CD4-positive, alpha-beta T cell treated with Interleukin-2 at 100 ng/mL for 4 hours (primary cell): ENCODE data around the gene LYL1.
A peak's percentile ranks its signal among the peaks of the same experiment; 100 is the strongest.
"Not testable (repeated sequence)": the region's sequence is repeated elsewhere in the genome, so short reads cannot be mapped to it uniquely, and the experiment has no call there.

Source experiments
- DNase-seq: peaks from one replicate; pipeline ENCODE4 v3.0.0-alpha.2; 2020; ENCODE audit warnings: low spot score

LYL1 gene

DNA sequence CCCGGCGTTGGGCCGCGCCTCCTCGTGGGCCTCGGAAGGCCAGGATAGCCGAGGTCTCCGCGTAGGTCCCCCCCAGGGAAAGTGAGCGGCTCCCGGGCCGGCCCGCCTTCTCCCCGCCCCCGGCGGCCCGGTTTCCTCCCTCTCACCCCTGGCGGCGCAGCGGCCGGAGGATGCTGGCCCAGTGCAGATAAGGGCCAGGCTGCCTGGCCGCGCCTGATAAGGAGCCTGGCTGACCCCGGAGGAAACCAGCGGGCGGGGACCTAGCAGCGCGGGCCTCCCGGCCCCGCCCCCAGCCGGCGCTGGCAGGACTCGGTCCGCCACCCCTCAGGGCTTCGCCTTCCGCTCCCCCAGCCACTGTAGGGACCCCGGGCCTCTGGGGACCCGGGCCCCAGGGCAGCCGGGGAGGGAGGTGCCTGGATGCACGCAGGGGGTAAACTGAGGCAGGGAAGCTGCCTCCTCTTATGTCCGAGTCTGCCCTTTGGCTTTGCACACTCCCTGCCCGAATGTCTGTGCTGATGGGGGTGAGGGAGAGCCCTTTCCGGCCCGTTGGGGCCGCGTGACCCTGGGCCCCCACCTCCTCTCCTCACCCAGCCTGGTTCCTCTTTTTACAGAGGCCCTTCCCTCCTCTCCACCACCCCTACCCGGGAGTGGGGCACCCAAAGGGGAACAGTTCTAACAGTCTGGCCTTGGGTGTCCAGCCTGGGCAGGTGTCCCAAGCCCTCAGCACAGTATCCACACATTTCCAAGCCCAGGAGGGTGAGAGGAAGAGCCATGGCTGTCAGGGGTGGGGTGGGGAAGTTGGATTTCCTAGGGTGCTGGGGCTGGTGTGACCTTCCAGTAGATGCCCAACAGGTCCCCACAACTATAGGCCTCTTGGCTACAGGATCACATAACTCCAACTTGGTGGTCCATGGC, at the start of gene LYL1:
Gene LYL1 (minus strand): TSS at position 193 of the 915 bp plus-strand sequence. CDS start 1,687 bp downstream, outside the sequence.
- DNase-seq: peak; percentile 20

DNA sequence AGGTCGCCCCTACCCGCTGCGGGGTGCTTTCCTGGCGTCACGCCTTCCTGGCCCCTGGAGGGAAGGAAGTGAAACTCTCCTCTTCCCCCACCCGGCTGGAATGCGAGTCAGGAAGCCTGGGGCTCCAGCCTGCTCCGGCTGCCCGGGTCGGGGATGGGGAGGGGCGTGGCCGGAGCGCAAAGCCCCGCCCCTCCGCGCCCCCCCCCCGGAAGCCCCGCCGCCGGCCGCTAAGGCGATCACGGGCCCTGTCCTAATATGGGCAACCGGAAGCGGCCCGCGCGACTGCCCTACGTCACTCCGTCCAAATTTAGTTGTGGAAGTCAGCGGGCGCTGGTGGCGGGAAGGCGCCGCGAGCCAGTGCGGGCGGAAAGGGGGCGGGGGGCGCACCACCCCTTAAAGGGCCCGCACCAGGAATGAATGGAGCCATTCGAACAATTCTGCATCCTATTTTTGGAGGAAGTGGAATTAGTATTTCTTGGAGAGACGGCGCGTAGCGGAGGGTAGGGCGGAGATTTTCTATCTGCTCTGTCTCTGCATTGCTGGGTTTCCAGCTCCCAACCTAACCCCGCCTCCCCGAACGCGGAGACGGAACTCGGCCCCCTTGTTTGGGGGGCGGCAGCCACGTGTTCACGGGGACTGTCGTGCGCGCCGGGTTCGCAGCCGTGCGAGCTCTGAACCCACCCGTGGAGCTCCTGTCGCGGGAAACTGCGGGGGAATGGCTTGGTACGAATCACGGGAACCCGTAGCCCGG, 49.1 kb upstream of the LYL1 start:
- peak; percentile 97 for DNase-seq

DNA sequence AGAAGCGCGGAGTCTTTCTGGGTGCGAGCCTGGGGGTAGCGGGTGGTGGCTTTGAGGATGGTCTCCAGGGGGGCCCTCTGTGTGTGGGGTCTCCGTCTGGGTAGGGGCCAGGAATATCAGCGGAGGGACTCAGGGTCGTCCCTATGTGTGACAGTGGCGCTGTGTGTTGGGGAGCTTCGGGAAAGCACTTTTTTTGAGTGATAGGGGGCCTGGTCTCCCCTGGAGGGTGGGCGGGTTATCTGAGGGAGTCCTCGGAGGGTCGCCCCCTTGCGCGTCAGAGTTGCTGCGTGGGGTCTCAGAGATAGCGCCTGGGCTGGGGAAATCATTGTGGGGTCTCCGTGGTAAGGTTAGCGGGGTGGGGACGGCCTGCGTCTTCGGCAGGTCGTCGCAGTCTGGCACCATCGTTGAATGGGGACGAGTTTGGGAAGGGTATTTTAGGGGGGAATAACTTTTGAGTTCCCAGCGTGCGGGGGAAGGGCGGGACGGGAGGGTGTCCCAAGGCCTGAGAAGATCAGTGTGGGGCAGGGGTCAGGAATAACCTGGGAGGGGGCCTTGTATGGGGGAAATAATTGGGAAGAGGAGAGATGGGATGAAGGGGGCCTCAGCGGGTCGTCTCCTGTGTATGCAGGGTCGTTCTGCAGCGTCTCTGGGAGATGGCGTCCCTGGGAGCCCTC, 48.4 kb upstream of the LYL1 start:
- DNase-seq: no peak

DNA sequence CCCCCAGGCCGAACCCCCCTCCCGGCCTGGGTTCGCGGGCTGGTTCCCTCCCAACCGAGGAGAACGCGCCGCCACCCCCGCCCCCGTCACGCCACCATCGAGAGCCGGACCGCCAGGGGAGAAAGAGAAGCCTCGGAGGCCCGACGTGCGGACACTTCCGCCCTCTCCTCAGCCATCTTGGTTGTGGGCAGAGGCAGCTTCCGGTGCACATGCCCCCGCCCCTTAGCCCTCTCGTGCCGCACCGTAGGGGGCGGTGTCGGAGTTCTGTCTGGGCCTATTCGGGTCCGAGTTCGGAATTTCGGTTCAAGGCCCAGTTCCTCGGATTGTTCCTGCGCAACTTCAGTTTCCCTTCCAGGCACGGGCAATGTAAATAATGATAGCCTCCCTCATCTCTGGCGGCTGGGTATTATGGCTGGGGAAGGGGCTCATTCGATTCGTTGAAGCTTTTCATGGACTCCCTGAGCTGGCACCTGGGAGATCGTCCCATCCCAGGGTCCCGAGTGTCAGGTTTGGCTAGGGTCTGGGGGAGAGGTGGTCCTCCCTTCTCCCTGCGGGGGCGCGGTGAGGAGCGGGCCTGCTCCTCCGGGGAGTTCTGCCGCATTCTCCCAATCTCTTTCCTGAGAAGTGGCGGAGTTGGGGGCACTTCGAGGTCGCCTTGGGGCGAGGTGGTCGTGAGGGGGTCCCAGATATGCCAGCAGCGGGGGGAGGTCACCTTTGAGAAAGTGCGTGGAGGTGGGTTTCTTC, 47.7 kb upstream of the LYL1 start, which contains the start of the genes IER2 and STX10:
Gene IER2 (plus strand): TSS at position 225 of the 744 bp plus-strand sequence. CDS start 2,776 bp downstream, outside the sequence.
Gene STX10 (minus strand): TSS at position 189 of the 744 bp plus-strand sequence. CDS start 202 bp downstream, outside the sequence.
- peak; percentile 95 for DNase-seq

DNA sequence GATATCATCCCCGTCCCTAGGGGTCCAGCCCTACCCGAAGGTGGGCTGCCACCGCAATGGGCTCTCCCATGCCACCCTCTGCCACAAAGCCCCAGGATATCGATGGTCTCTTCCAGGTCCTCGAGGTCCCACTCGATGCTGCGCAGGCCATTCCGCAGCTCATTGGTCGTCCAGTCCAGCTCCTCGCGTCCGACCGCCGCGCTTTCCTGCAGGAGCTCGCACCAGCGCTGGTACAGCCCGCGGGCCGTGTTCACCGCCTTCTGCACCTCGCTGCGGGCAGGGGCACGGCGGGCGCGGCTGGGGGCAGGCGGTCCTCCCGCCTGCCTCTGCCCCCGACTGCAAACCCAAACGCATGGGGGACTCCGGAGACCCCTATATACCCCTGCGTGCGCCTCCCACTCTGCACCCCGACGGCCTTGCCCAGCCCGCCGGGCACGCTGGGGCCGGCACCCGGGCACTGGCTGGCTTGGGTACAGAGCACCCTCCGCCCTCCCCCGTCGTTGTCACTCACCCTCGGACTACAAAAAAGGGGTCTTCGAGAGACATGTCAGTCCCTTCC, 47.0 kb upstream of the LYL1 start:
- no peak for DNase-seq

DNA sequence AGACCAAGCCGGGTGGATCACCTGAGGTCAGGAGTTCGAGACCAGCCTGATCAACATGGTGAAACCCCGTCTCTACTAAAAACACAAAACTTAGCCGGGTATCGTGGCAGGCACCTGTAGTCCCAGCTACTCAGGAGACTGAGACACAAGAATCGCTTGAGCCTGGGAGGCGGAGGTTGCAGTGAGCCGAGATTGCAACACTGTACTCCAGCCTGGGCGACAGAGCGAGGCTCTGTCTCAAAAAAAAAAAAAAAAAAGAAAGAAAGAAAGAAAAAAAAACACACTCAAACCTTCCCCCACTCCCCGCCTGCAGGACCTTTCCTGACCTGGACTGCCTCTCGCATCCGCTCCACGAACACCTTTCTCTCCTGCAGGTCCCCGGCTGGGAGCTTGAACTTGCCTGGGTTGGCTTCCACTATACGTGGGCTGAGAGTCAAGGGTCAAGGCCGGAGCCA, 46.5 kb upstream of the LYL1 start:
- not testable (repeated sequence) for DNase-seq

DNA sequence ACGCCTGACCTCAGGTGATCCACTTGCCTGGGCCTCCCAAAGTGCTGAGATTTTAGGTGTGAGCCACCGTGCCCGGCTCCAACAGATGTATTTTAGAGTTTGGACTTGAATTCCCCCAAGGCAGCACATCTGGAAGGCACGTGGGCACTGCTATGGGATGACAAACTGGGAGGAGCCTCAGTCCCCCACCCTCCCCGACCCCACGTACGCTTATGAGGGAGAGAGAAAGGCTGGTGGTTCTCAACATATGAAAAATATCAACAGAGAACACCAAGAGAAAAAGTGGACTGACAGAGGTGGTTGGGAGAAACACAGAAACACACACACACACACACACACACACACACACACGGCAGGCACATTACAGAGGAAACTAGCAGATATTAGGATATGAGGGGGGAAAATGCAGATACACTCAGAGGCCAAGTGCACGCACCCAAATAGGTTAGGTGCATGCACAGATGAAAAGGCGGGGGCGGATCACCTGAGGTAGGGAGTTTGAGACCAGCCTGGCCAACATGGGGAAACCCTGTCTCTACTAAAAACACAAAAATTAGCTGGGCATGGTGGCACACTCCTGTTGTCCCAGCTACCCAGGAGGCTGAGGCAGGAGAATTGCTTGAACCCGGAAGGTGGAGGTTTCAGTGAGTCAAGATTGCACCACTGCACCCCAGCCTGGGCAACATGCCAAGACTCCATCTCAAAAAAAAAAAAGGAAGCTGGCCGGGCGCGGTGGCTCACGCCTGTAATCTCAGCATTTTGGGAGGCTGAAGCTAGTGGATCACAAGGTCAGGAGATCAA, 44.3 kb upstream of the LYL1 start:
- DNase-seq: no peak

DNA sequence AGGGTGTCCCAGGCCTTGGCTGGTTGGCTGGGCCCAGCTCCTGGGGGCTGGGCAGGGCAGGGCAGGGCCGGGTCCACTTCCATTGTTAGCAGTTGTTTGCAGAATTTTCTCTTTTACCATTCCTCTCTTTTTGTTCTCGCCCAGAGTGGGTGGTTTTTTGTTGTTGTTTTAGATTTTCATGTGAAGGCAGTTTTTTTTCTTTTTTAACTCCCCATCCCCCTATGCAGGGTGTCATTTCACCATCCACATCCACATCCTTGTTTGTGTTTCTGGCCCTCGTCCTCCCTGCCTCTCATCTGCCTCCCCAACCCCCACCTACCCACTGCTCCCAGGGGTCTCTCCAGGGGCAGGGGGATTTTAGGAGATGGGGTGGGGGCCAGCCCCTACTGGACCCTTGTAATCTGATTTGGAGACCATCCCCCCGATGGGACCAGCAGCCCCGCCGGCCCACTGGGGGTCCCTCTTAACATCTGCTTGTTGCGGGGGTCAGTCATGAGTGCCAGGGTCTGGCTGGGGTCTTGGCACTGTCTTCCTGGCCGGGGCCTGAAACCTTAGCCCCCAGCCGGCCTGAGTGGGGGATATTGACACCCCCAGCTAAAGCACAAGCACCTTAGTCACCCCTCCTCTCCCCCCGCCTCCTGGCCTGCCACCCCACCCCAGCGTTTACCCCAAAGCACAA, 37.1 kb upstream of the LYL1 start:
- no peak for DNase-seq

DNA sequence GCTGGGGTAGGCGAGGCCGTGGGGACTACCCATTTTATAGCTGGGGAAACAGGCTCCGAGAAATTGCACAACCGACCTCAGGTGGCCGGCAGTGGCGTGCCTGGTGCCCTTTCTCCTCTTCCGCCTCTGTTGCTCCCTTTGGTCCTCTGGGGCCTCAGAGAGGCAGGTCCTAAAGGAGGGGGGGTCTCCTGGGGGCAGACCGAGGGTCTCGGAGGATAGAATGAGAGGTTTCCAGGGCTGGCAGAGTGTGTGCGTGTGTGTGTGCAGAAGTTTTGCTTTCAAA, 36.2 kb upstream of the LYL1 start:
- DNase-seq: no peak

DNA sequence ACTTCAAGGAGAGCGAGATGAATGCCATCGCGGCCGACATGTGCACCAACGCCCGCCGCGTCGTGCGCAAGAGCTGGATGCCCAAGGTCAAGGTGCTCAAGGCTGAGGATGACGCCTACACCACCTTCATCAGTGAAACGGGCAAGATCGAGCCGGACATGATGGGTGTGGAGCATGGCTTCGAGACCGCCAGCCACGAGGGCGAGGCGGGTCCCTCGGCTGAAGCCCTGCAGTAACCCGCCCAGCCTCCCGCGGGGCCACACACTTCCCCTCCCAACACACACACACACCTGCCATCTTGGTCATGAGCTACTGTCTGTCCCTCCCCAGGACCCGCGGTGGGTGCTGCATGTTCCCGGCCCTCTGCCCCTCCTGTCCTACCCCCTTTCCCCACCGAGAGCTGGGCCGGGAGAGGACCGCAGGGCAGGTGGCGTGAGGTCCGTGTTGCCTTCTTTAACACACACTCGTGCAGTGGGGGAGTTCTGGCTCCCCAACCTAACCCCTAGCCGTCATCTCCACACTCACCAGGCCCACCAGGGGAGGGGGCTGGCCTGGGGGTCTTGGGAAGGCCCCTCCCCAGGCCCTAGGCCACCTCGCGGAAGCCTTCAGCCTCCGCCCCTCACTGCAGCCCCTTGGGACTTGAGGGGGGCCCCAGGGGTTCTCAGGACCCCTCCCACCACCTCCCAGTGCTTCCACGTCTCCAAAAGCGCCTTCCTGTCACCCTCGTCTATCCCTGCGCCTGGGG, 35.7 kb upstream of the LYL1 start:
- DNase-seq: no peak

DNA sequence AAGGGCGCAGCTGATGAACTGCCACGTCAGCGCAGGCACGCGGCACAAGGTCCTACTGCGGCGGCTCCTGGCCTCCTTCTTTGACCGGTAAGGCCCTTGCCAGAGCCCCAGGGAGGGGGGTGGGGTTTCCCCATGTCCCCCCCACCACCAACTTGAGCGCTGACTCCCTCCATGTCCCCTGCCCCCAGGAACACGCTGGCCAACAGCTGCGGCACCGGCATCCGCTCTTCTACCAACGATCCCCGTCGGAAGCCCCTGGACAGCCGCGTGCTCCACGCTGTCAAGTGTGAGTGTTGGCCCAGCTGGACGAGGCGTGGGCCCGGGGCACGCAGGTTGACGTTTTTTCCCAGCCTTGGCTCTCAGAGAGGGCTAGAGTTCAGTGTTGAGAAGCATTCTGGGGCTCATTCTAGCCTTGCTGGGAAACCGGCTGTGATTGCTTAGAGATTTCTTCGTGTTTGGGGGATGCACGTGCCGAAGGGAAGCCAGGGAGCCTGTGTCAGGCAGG, 34.7 kb upstream of the LYL1 start:
- DNase-seq: no peak

DNA sequence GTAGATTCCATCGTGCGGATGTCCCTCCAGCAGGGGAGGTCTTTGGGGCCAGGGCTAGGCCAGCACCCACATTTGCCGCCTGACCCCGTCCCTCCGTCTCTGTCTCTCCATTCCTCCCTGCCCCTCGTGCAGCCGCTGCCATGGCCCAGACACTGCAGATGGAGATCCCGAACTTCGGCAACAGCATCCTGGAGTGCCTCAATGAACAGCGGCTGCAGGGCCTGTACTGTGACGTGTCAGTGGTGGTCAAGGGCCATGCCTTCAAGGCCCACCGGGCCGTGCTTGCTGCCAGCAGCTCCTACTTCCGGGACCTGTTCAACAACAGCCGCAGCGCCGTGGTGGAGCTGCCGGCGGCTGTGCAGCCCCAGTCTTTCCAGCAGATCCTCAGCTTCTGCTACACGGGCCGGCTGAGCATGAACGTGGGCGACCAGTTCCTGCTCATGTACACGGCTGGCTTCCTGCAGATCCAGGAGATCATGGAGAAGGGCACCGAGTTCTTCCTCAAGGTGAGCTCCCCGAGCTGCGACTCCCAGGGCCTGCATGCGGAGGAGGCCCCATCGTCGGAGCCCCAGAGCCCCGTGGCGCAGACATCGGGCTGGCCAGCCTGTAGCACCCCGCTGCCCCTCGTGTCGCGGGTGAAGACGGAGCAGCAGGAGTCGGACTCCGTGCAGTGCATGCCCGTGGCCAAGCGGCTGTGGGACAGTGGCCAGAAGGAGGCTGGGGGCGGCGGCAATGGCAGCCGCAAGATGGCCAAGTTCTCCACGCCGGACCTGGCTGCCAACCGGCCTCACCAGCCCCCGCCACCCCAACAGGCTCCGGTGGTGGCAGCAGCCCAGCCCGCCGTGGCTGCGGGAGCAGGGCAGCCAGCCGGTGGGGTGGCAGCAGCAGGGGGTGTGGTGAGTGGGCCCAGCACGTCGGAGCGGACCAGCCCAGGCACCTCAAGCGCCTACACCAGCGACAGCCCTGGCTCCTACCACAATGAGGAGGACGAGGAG, 32.7 kb upstream of the LYL1 start:
- DNase-seq: no peak

DNA sequence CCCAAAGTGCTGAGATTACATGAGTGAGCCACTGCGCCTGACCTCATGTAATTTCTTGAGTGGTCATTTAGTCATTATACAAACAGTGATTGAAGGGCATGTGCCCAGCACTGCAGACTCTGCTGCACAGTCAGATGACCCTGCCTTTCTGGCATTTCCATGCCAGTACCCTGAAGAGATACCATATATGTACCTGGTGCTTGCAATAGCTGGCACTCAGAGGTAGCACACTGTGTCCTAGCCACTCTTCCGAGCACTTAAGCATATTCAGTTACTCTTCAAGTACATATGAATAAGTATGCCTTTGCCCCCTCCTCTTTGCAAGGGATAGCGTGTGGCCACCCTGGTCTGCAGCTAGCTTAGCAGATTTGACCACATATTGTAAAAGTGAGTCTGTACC, 32.0 kb upstream of the LYL1 start:
- DNase-seq: no peak

DNA sequence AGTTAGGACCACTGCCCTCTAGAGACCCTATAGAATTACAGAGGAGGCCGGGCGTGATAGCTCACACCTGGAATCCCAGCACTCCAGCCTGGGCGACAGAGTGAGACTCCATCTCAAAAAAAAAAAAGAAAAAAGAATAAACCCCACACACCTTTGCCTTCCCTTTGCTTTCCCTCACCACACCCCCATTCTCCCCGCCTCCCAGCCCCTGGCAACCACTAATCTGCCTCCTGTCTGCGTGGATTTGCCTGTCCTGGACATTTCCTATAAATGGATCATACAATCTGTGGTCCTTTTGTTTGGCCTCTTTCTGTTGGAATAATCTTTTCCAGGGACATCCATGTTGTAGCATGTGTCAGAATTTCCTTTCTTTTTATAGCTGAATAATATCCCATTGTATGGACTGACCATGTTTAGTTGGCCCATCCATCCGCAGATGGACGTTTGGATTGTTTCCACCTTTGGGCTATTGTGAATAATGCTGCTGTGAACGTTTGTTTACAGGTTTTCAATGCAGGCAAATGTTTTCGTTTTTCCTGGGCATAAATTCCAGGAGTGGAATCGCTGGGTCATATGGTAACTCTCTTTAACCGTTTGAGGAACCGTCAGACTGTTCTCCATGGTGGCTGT, 30.7 kb upstream of the LYL1 start:
- DNase-seq: no peak

DNA sequence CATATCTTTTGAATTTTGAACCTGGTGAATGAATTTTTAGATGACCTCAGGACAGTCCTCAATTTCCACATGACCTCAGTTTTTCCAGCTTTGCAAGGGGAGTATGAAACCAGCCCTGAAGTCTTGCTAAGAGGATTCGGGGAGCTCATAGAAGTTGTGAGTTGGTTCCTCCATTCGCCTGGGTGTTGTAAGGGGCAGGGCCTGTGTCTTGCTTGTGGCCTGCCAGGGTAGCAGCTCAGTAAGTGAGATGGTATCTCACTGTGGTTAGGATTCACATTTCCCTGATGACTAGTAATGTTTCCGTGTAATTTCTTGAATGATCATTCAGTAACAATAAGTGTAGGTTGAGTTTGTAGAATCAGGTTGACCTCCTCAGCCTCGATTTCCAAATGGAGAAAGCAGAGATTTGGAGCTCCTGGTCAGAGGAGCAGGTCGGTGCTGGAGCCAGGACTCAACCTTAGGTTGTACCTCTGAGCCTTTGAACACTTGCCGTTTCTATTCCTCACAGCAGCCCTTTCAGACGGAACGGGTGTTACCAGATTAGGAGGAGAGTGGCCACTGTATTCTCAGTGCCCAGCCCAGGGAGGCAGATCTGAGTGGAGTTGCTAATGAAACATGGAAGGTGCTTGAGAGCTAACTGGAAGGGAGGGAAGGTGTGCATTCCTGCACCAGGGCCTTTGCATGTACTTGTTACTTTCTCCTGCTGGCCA, 30.0 kb upstream of the LYL1 start:
- peak; percentile 67 for DNase-seq

DNA sequence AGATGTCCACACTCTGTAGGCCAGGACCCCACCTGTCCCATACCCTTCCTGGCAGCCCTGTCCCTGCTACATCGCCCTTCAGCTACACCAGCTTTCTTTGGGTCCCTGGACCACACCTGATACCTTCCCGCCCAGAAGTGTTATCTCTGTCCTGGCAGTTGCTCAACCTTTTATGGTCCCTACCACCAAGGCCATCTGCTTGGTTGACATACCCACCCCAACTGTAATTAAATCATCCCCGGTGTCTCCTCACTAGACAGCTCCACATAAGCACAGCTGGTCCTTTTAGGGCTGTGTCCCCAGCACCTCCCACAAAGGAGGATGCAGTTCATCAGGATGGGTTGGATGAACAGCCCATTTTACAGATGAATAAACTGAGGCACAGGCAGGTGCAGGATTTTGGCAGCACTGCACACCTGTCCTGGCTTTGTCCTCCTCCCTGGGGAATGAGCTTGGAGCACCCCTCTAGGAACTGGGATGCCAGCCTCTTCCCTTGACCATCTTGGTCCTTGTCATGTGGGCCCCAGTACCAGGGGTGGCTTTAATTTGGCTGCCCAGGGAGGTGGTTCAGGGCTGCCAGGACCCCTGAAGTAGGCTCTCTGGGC, 28.3 kb upstream of the LYL1 start:
- no peak for DNase-seq
